Muscle layer of duodenum (tissue), 2 donors: ENCODE data around the gene ZMPSTE24.
"Not testable (repeated sequence)": the region's sequence is repeated elsewhere in the genome, so short reads cannot be mapped to it uniquely, and the experiment has no call there.

ENCODE experiments used
- H3K27ac ChIP-seq: one replicate; pipeline ENCODE4 v1.7.0; 2013; ENCODE audit warnings: mild to moderate bottlenecking, low read length
- H3K27me3 ChIP-seq: one replicate; pipeline ENCODE4 v1.7.0; 2013; ENCODE audit warnings: low read depth, mild to moderate bottlenecking, control low read depth, low read length
- H3K36me3 ChIP-seq, 2 donors: one replicate each; pipeline ENCODE4 v1.7.0; 2013; ENCODE audit warnings: low read length in 2 of 2, control low read depth in 1 of 2, mild to moderate bottlenecking in 1 of 2; ENCODE audit not compliant: insufficient read depth in 2 of 2, control insufficient read depth in 1 of 2
- H3K4me1 ChIP-seq, 2 donors: one replicate each; pipeline ENCODE4 v1.7.0; 2013; ENCODE audit warnings: low read length in 2 of 2, mild to moderate bottlenecking in 2 of 2, control low read depth in 1 of 2, moderate library complexity in 1 of 2; ENCODE audit not compliant: insufficient read depth in 2 of 2, control insufficient read depth in 1 of 2
- H3K4me3 ChIP-seq, 2 donors: one replicate each; pipeline ENCODE4 v1.7.0; 2013; ENCODE audit warnings: low read length in 2 of 2, low read depth in 1 of 2, mild to moderate bottlenecking in 1 of 2
- H3K9me3 ChIP-seq, 2 donors: one replicate each; pipeline ENCODE4 v1.7.0; 2013; ENCODE audit warnings: low read length in 2 of 2, control low read depth in 1 of 2, mild to moderate bottlenecking in 1 of 2; ENCODE audit not compliant: control insufficient read depth in 1 of 2
- donor health status: healthy.

ZMPSTE24 gene

DNA sequence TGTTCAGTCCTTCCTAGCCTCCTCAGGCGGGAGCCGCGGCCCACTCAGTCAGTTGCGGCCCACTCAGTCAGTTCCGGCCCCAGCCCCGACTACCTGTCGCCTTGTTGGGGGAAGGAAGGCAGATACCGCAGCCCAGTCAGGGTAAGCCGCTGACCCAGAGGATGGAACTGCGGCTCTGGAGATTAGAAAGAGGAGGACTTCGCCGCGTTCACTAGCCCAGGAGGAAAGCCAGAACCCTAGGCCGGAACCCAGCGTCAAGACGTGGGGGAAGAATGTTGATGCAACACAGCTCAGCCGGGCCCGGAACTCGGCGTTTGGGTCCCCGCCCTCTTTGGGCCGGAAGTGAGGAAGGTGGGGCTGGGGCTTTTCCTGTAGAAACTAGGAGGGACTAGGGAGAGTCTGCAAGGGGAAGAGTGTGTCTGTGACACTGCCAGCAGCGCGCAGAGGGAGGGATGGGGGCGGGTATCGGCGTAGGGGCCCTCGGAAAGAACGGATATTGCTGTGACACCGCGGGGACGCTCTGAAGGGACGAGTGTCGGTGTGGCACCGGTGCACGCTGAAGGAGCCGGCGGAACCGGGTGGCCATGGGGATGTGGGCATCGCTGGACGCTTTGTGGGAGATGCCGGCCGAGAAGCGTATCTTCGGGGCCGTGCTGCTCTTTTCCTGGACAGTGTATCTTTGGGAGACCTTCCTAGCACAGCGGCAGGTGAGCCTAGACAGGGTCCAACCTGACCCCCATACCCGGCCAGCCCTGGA, at the start of gene ZMPSTE24:
TSS of gene ZMPSTE24 (plus strand) at position 549 of the 757 bp plus-strand sequence. CDS start at position 585, 36 bp downstream.
- H3K4me1 ChIP-seq: peaks cover 4 to 45% of the 10 kb centered on the region in 2 donors

DNA sequence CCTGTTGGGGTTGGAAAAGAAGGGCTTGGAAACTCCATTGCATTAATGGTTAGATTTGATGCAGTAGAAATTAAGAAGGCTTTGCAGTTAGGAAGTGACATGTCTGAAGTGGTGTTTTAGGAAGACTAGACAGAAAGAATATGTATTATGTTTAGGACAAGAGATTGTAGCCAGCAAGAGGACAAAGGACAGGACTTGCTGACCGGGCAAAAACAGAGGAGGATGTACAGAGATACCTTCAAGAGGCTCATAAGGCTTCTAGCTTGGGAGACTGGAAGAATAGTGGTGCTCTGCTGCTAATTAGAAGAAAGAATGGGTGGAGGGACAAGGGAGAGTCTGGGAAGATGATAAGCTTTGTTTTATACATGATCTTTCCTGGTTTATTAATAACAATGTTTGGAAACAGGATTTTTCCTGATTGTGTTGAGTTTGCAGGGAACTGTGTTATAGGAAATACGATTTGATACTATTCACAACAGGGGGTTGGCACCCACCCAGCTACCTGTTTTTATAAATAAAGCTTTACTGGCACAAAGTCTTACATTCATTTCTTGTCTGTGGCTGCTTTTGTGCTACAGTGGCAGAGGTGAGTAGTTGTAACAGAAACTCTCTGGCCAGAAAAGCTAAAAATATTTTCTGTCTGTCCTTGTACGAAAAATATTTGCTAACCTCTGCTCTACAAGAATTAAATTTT, 47.4 kb upstream of the ZMPSTE24 start:
- peaks cover 15 to 28% of the 10 kb centered on the region in 2 donors for H3K36me3 ChIP-seq
- H3K9me3 ChIP-seq: no peaks in the 10 kb centered on the region
- no peak overlapping the region for H3K4me3 ChIP-seq
- H3K27me3 ChIP-seq: no peaks in the 10 kb centered on the region
- H3K4me1 ChIP-seq: no peaks in the 10 kb centered on the region
- H3K27ac ChIP-seq: no peak overlapping the region

More for the DNA sequence above, at the start of gene ZMPSTE24:
- Histone ChIP-seq H3K27me3 (no peaks in the 10 kb centered on the region), H3K9me3 (no peaks in the 10 kb centered on the region), H3K4me3 (peak within 1 kb of the TSS; percentile 96 to 99), H3K27ac (peak within 1 kb of the TSS; percentile 100), H3K36me3 (peaks cover 23 to 25% of the 10 kb centered on the region in 2 donors)

DNA sequence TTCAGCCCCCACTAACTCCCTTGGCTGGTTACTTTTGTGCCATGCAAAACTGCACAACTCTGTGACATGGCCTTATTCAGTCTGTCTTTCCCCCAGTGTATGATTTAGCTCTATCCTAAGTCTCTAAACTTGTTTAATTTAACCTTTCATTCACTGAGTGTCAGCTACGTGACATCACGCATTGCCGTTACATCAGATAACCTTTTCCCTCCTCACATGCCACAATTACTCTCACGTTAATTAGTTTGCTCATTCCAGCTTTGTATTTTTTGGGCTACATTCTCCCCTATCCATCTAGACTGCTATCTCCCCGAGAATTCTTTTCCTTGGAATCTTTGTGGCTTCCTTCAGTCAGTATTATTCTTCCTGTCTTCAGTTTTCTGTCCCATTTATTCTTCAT, 39.7 kb upstream of the ZMPSTE24 start:
- Histone ChIP-seq H3K36me3 (peaks cover 10 to 14% of the 10 kb centered on the region in 2 donors), H3K9me3 (no peaks in the 10 kb centered on the region), H3K4me3 (no peak overlapping the region), H3K4me1 (no peaks in the 10 kb centered on the region), H3K27me3 (no peaks in the 10 kb centered on the region), H3K27ac (no peak overlapping the region)

DNA sequence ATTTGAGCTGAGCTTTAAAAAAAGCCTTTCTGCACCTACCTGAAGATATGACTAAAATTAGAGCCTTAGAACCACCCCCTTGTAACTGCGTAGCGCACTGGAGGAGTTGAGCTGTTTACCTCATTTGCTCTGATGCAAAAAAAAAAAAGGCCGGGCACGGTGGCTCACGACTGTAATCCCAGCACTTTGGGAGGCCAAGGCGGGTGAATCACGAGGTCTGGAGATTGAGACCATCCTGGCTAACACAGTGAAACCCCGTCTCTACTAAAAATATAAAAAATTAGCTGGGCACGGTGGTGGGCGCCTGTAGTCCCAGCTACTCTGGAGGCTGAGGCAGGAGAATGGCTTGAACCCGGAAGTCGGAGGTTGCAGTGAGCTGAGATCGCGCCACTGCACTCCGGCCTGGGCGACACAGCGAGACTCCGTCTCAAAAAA, 36.5 kb upstream of the ZMPSTE24 start:
- not testable (repeated sequence) for H3K27me3 ChIP-seq, H3K4me1 ChIP-seq, H3K4me3 ChIP-seq, H3K27ac ChIP-seq, H3K9me3 ChIP-seq
- peaks cover 11 to 15% of the 10 kb centered on the region in 2 donors for H3K36me3 ChIP-seq

DNA sequence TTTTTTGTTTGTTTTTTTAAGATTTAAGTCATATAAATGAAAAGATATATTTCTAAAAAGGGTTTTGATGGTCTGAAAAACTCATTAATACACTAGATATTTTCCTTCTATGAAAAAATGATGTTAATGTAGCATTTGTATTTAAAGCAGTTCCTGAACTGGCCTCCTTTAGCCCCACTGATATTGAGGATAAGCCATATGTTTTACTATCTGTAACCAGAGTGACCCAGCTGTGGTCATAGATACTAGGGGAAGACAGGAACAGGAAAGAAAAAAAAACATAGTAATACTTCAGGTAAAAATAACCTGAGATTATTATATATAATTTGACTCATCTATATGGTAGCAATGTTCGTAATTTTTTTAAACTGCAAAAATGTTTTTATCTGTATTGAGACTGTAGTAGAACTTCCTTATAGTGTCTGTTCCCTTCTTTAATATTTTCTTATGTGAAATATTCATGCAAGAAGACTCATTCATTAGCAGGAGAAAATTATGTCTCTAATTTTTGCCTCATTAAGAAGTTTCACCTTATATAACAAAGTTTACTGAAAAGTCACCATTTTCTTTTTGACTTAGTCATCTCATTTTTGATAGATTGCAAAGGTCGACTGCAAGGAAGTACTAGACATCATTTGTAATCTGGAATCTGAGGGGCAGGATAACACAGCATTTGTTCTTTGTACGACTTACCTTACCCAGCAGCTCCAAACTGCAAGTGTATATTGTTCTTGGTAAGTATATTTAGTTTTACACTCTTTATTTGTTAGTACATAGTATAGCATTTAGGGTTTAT, 35.9 kb upstream of the ZMPSTE24 start:
- Histone ChIP-seq H3K27ac (no peak overlapping the region), H3K9me3 (no peaks in the 10 kb centered on the region), H3K4me3 (no peak overlapping the region), H3K27me3 (no peaks in the 10 kb centered on the region), H3K36me3 (peaks cover 10 to 11% of the 10 kb centered on the region in 2 donors), H3K4me1 (no peaks in the 10 kb centered on the region)

DNA sequence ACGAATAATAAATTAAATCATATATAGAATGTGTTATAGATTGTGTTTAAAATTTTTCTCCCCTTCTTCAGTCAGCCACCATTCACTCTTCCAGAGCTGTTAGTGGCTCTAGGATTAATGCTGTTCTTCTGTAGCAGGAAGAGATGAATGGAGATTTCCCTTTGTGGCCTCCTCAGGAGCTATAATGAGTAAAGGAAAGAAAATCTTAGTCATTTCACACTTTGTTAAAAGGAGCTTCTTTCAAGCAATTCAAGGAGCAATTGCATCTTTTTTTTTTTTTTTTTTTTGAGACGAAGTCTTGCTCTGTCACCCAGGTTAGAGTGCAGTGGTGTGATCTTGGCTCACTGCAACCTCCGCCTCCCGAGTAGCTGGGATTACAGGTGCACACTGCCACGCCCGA, 34.0 kb upstream of the ZMPSTE24 start:
- Histone ChIP-seq H3K4me1 (no peaks in the 10 kb centered on the region), H3K36me3 (peaks cover 3 to 9% of the 10 kb centered on the region in 2 donors), H3K27me3 (no peaks in the 10 kb centered on the region), H3K27ac (no peak overlapping the region), H3K4me3 (no peak overlapping the region), H3K9me3 (no peaks in the 10 kb centered on the region)

DNA sequence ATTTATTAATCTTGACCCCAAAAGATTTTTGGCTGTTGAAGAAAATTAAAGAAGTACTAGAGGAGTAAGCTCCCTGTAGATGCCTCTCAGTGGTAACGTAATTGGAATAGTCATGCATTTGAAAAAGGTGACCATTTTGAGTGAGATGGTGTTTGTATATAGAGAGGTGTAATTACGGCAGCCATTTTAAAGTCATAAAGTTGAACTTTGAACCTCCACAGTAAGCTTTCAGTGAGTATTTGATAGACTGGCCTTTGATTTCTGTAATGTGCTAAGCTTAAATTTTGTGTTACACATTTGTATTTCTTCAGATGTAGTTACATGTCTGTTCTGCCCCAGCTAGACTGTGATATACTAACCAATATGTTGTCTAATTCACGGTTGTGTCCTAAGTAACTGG, 31.8 kb upstream of the ZMPSTE24 start:
- Histone ChIP-seq H3K9me3 (no peaks in the 10 kb centered on the region), H3K36me3 (peaks cover 3 to 9% of the 10 kb centered on the region in 2 donors), H3K27me3 (no peaks in the 10 kb centered on the region), H3K27ac (no peak overlapping the region), H3K4me1 (no peaks in the 10 kb centered on the region), H3K4me3 (no peak overlapping the region)

DNA sequence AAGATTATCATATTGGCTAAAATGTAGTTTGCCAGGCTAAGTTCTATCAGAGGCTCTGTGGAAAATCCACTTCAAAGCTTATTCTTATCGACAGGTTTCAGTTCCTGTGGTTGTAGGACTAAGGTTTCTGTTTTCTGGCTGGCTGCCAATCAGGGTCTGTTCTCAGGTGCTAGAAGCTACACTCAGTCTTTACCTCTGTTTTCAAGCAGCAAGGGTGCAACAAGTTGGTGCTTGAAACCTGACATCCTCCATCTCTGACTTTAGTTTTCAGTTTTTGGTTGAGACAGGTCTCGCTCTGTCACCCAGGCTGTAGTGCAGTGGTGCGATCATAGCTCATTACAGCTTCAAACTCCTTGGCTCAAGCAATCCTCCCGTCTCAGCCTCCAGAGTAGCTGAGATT, 25.6 kb upstream of the ZMPSTE24 start:
- H3K4me3 ChIP-seq: no peak overlapping the region
- H3K27ac ChIP-seq: no peak overlapping the region
- no peaks in the 10 kb centered on the region for H3K27me3 ChIP-seq
- no peaks in the 10 kb centered on the region for H3K9me3 ChIP-seq
- H3K36me3 ChIP-seq: peaks cover 40 to 56% of the 10 kb centered on the region in 2 donors
- no peaks in the 10 kb centered on the region for H3K4me1 ChIP-seq

DNA sequence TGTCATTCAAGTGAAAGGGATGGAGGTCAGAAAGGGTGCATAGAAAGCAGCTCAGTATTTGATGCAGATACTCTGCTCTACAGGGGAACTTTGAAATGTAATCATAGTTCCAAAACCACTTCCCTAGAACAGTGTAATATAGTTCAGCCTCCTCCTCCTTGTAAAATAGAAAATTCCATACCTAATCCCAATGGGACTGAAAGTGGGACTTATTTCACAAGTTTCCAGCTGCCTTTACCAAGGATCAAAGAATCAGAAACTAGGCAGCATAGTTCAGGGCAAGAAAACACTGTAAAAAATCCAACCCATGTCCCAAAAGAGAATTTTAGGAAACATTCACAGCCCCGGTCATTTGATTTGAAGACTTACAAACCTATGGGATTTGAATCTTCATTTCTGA, 18.4 kb upstream of the ZMPSTE24 start:
- H3K27ac ChIP-seq: no peak overlapping the region
- H3K36me3 ChIP-seq: peaks cover 38 to 41% of the 10 kb centered on the region in 2 donors
- H3K4me3 ChIP-seq: no peak overlapping the region
- no peaks in the 10 kb centered on the region for H3K27me3 ChIP-seq
- H3K9me3 ChIP-seq: no peaks in the 10 kb centered on the region
- no peaks in the 10 kb centered on the region for H3K4me1 ChIP-seq

DNA sequence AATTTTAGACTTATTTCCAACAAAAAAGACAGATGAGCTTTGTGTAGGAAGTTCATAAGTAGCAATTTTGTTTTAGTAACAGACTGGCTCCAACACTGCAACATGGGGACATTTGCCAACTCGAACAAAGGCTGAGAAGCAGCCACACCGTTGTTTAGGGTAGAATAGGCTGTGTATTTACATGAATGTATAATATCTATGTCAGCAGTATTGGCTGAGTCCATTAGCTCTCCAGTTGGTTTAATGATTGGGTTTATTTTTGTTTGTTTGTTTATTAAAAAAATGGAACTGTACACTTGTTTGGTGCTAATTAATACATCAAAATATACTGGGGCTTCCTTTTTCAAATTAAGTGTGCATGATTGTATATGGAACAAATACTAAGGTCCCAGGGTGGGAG, 17.6 kb upstream of the ZMPSTE24 start:
- no peaks in the 10 kb centered on the region for H3K4me1 ChIP-seq
- H3K36me3 ChIP-seq: peaks cover 33 to 35% of the 10 kb centered on the region in 2 donors
- H3K4me3 ChIP-seq: no peak overlapping the region
- H3K27me3 ChIP-seq: no peaks in the 10 kb centered on the region
- H3K27ac ChIP-seq: no peak overlapping the region
- H3K9me3 ChIP-seq: no peaks in the 10 kb centered on the region

DNA sequence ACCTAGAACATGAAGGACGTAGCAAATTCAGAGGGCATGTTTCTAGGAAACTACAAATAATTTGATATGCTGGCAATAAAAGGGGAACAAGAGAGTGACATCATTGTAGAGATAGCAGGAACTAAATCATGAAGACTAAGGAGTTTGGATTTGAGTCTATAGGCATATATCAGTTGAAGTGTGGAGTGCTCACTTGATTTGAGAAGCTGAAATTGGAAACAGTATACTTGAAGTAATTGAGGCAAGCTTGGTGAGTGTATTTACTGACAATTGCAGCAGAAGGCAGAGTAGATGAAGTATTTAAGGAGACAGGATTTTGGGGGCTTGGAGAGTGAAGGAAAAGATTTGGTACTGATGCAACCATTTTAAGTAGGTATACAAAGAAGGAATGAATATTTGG, 16.7 kb upstream of the ZMPSTE24 start:
- Histone ChIP-seq H3K4me1 (no peaks in the 10 kb centered on the region), H3K27me3 (no peaks in the 10 kb centered on the region), H3K9me3 (no peaks in the 10 kb centered on the region), H3K36me3 (peaks cover 24 to 25% of the 10 kb centered on the region in 2 donors), H3K4me3 (no peak overlapping the region), H3K27ac (no peak overlapping the region)
